ENCODE results near the gene CREBL2. TPM values are rescaled to one million over a fixed set of nuclear protein-coding genes. Genes with fewer than 3 reads are reported as not detected.

CREBL2 gene
- total RNA-seq, 2 experiments from 2014 or later, result 3.4 to 4.3 TPM

GRCh38 chr12:12691549-12691948, 79.9 kb downstream of the CREBL2 start:
- Histone ChIP-seq H3K4me2 (ENCODE audit: low read length) (peak overlapping the region; percentile 36), H3K4me3 (ENCODE audit: low read depth, low read length, poor library complexity, severe bottlenecking) (no peak overlapping the region), H3K4me1 (ENCODE audit: insufficient read depth, low read length, poor library complexity, severe bottlenecking) (peaks cover 32% of the 10 kb centered on the region), H3K27ac (ENCODE audit: low read depth, low read length, poor library complexity, severe bottlenecking) (no peak overlapping the region), H3K36me3 (ENCODE audit: insufficient read depth, low read length) (no peaks in the 10 kb centered on the region), H3K9me3 (ENCODE audit: low read length) (no peaks in the 10 kb centered on the region), H2AFZ (ENCODE audit: low read length) (no peak overlapping the region), H4K20me1 (ENCODE audit: insufficient read depth, low read length) (no peaks in the 10 kb centered on the region), H3K9me2 (ENCODE audit: insufficient read depth, low read length) (no peaks in the 10 kb centered on the region), H3K79me2 (ENCODE audit: insufficient read depth, low read depth, low read length) (peaks cover 10% of the 10 kb centered on the region; the same call in 1 of the 2 replicates)
- POLR2A ChIA-PET, result interaction anchor here (0.6 to 1.3 kb wide), 3 partner anchors 25 to 170 kb away, joined by 3 read pairs; no protein-coding TSS in a partner anchor
- intact Hi-C loops (cut with micrococcal nuclease; ENCODE audit: unreplicated experiment), result no loop called here
- no peak for TF ChIP-seq CTCF (conservative IDR thresholded peaks at IDR 0.05; ENCODE audit: low read length)
- no peak for TF ChIP-seq EZH2phosphoT487 (IDR thresholded peaks at IDR 0.05; ENCODE audit: borderline replicate concordance, low read depth, low read length)
- BruUV-seq (replicated peaks), result no TSS peak
- no peak for DNase-seq (ENCODE audit: low spot score)
- CTCF ChIA-PET (ENCODE audit: unreplicated experiment), result no interaction called here

GRCh38 chr12:12693111-12693671, 81.5 kb downstream of the CREBL2 start:
- Histone ChIP-seq H2AFZ (ENCODE audit: low read length) (no peak overlapping the region), H3K79me2 (ENCODE audit: insufficient read depth, low read depth, low read length) (peaks cover 10% of the 10 kb centered on the region; the same call in 1 of the 2 replicates), H3K27ac (ENCODE audit: low read depth, low read length, poor library complexity, severe bottlenecking) (no peak overlapping the region), H3K36me3 (ENCODE audit: insufficient read depth, low read length) (no peaks in the 10 kb centered on the region), H3K4me2 (ENCODE audit: low read length) (no peak overlapping the region), H3K4me3 (ENCODE audit: low read depth, low read length, poor library complexity, severe bottlenecking) (no peak overlapping the region), H4K20me1 (ENCODE audit: insufficient read depth, low read length) (no peaks in the 10 kb centered on the region), H3K4me1 (ENCODE audit: insufficient read depth, low read length, poor library complexity, severe bottlenecking) (peaks cover 44% of the 10 kb centered on the region), H3K9me2 (ENCODE audit: insufficient read depth, low read length) (no peaks in the 10 kb centered on the region), H3K9me3 (ENCODE audit: low read length) (no peaks in the 10 kb centered on the region)
- intact Hi-C loops (cut with micrococcal nuclease; ENCODE audit: unreplicated experiment), result no loop called here
- no TSS peak for BruUV-seq (replicated peaks)
- TF ChIP-seq CTCF (conservative IDR thresholded peaks at IDR 0.05; ENCODE audit: low read length) (no peak), EZH2phosphoT487 (IDR thresholded peaks at IDR 0.05; ENCODE audit: borderline replicate concordance, low read depth, low read length) (no peak)
- ChIA-PET POLR2A (interaction anchor here (1.1 to 1.4 kb wide), 3 partner anchors 10 to 335 kb away, joined by 3 to 4 read pairs (median 4); no protein-coding TSS in a partner anchor), CTCF (ENCODE audit: unreplicated experiment) (interaction anchor here (0.6 kb wide), 1 partner anchor 44 kb away, joined by 3 read pairs; no protein-coding TSS in a partner anchor)
- DNase-seq (ENCODE audit: low spot score), result no peak

Other genes with a start within 250 kb of the CREBL2 start
- gene DUSP16, start 49.0 kb upstream of the CREBL2 start, total RNA-seq (2014; rRNA removed; shearing (Covaris generic)), result 2.8 and 3.7 TPM in 2 replicates
- 6.7 and 11.8 TPM in 2 replicates for gene DUSP16, start 49.0 kb upstream of the CREBL2 start, total RNA-seq (2022)
- gene GPR19, start 84.3 kb downstream of the CREBL2 start, total RNA-seq (2014; rRNA removed; shearing (Covaris generic)), result 13.6 and 17.3 TPM in 2 replicates
- gene GPR19, start 84.3 kb downstream of the CREBL2 start, total RNA-seq (2022), result 16.9 and 24.2 TPM in 2 replicates
- 59.4 and 65.7 TPM in 2 replicates for gene CDKN1B, start 105.5 kb downstream of the CREBL2 start, total RNA-seq (2014; rRNA removed; shearing (Covaris generic))
- gene CDKN1B, start 105.5 kb downstream of the CREBL2 start, total RNA-seq (2022), result 45.3 and 54.7 TPM in 2 replicates
- gene APOLD1, start 173.8 kb downstream of the CREBL2 start, total RNA-seq (2014; rRNA removed; shearing (Covaris generic)), result 12.2 and 22.5 TPM in 2 replicates
- 25.8 and 29.5 TPM in 2 replicates for gene APOLD1, start 173.8 kb downstream of the CREBL2 start, total RNA-seq (2022)
- 39.8 and 45.1 TPM in 2 replicates for gene DDX47, start 201.5 kb downstream of the CREBL2 start, total RNA-seq (2014; rRNA removed; shearing (Covaris generic))
- gene DDX47, start 201.5 kb downstream of the CREBL2 start, total RNA-seq (2022), result 50.4 and 59.1 TPM in 2 replicates

Measured in OCI-LY7 (cell line).